DOHH2 (cell line): Measurements from ENCODE around the gene LKAAEAR1.

Experiments used
- H3F3A ChIP-seq: fragments of 200-600 bp; sonication (generic), shearing (Covaris generic); 2 replicates; pipeline ENCODE4 v1.6.0; 2016; ENCODE audit warnings: antibody characterized with exemption, mild to moderate bottlenecking; ENCODE audit not compliant: control insufficient read depth, insufficient read depth
- H3K27ac ChIP-seq: fragments of 200-600 bp; sonication (generic); 2 replicates; pipeline ENCODE4 v1.5.1; 2014; ENCODE audit warnings: low read depth, mild to moderate bottlenecking, low read length, moderate library complexity
- H3K27me3 ChIP-seq: fragments of 200-600 bp; sonication (generic); 2 replicates; pipeline ENCODE4 v1.6.1; 2014; ENCODE audit warnings: mild to moderate bottlenecking, low read length, mixed read lengths; ENCODE audit not compliant: control insufficient read depth
- H3K36me3 ChIP-seq: fragments of 200-600 bp; sonication (generic); 2 replicates; pipeline ENCODE4 v1.6.1; 2014; ENCODE audit warnings: mild to moderate bottlenecking, low read length, moderate library complexity, mixed read lengths; ENCODE audit not compliant: control insufficient read depth
- H3K4me1 ChIP-seq: fragments of 200-600 bp; sonication (generic); 2 replicates; pipeline ENCODE4 v1.6.1; 2014; ENCODE audit warnings: mild to moderate bottlenecking, low read length, mixed read lengths; ENCODE audit not compliant: control insufficient read depth
- H3K4me2 ChIP-seq: fragments of 200-600 bp; sonication (generic); 2 replicates; pipeline ENCODE4 v1.6.0; 2014; ENCODE audit warnings: mild to moderate bottlenecking, low read length, moderate library complexity
- H3K4me3 ChIP-seq: fragments of 200-600 bp; sonication (generic); 2 replicates; pipeline ENCODE4 v1.5.1; 2014; ENCODE audit warnings: mild to moderate bottlenecking, low read length, mixed read lengths
- H3K79me2 ChIP-seq: fragments of 200-600 bp; sonication (generic); 2 replicates; pipeline ENCODE4 v1.6.1; 2014; ENCODE audit warnings: mild to moderate bottlenecking, low read length, mixed read lengths; ENCODE audit not compliant: control insufficient read depth
- H3K9me2 ChIP-seq: fragments of 200-600 bp; sonication (generic); replicated peaks from 2 replicates; pipeline ENCODE4 v1.6.1; 2014; ENCODE audit warnings: mild to moderate bottlenecking, low read length, mixed read lengths; ENCODE audit not compliant: control insufficient read depth
- H3K9me3 ChIP-seq: fragments of 200-600 bp; sonication (generic); 2 replicates; pipeline ENCODE4 v1.6.1; 2014; ENCODE audit warnings: antibody characterized with exemption, low read length, mixed read lengths; ENCODE audit not compliant: control insufficient read depth, insufficient read depth
- H4K20me1 ChIP-seq: fragments of 200-600 bp; sonication (generic); 2 replicates; pipeline ENCODE4 v1.6.0; 2014; ENCODE audit warnings: low read depth, mild to moderate bottlenecking, antibody characterized with exemption, low read length, moderate library complexity; ENCODE audit not compliant: control insufficient read depth, insufficient read depth
- EZH2phosphoT487 ChIP-seq: fragments of 200-600 bp; sonication (generic); IDR thresholded peaks from 2 replicates; pipeline ENCODE4 v1.6.1; 2017; ENCODE audit warnings: borderline replicate concordance, mild to moderate bottlenecking, antibody characterized with exemption, low read length, moderate library complexity, mixed read lengths
- TF ChIP-seq, protein P1 (sequence below): fragments of 200-600 bp; sonication (generic); IDR thresholded peaks from one replicate; pipeline ENCODE4 v1.5.1; 2014; ENCODE audit warnings: antibody characterized with exemption, mild to moderate bottlenecking, low read depth, low read length; ENCODE audit not compliant: poor library complexity, severe bottlenecking

The LKAAEAR1 gene

DNA sequence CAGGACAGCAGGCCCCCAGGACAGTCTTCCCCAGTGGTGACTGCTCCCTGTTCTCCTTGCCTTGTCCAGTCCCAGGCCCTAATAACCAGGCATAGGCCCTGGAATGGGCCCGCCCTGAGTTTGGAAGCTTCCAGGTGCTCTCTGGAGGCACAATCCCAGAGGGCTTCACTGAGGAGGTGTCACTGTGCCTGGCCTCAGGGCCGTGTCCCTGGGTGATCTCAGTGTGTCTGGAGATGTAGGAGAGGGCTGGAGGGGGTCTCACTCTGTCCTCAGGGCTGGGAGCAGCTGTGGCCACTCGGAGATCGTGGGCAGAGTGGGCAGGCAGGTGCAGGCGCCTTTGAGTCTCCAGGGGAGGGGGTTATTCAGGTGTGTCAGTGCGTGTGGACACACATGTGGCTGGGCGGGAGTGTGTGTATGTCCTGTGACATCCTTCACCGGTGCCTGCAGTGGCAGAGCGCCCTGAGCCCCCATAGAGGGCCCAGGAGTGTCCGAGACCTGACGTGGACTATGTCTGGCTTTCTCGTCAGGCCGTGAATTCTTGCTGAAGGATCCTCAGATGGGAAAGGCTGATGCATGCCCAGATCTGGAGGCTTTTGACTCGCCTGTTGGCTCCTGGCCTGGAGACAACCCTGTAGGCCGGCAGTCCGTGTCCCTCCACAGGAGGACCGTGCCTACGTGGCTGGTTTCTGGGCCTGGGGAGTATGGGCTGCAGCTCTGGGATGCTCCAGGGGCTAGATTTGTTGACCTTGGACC lies 28.7 kb upstream of the LKAAEAR1 start:
- Histone ChIP-seq H3K4me1 (peaks cover 4% of the 10 kb centered on the region), H3K27me3 (peaks cover 15% of the 10 kb centered on the region; the same call in 1 of the 2 replicates), H3K9me2 (no peaks in the 10 kb centered on the region), H3K79me2 (no peaks in the 10 kb centered on the region), H3K27ac (no peak overlapping the region), H3K4me2 (no peak overlapping the region), H3K9me3 (no peaks in the 10 kb centered on the region), H3K4me3 (no peak overlapping the region), H4K20me1 (no peaks in the 10 kb centered on the region), H3K36me3 (no peaks in the 10 kb centered on the region), H3F3A (no peaks in the 10 kb centered on the region)
- TF ChIP-seq, protein P1, sequence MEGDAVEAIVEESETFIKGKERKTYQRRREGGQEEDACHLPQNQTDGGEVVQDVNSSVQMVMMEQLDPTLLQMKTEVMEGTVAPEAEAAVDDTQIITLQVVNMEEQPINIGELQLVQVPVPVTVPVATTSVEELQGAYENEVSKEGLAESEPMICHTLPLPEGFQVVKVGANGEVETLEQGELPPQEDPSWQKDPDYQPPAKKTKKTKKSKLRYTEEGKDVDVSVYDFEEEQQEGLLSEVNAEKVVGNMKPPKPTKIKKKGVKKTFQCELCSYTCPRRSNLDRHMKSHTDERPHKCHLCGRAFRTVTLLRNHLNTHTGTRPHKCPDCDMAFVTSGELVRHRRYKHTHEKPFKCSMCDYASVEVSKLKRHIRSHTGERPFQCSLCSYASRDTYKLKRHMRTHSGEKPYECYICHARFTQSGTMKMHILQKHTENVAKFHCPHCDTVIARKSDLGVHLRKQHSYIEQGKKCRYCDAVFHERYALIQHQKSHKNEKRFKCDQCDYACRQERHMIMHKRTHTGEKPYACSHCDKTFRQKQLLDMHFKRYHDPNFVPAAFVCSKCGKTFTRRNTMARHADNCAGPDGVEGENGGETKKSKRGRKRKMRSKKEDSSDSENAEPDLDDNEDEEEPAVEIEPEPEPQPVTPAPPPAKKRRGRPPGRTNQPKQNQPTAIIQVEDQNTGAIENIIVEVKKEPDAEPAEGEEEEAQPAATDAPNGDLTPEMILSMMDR = no peak
- TF ChIP-seq EZH2phosphoT487 = no peak

DNA sequence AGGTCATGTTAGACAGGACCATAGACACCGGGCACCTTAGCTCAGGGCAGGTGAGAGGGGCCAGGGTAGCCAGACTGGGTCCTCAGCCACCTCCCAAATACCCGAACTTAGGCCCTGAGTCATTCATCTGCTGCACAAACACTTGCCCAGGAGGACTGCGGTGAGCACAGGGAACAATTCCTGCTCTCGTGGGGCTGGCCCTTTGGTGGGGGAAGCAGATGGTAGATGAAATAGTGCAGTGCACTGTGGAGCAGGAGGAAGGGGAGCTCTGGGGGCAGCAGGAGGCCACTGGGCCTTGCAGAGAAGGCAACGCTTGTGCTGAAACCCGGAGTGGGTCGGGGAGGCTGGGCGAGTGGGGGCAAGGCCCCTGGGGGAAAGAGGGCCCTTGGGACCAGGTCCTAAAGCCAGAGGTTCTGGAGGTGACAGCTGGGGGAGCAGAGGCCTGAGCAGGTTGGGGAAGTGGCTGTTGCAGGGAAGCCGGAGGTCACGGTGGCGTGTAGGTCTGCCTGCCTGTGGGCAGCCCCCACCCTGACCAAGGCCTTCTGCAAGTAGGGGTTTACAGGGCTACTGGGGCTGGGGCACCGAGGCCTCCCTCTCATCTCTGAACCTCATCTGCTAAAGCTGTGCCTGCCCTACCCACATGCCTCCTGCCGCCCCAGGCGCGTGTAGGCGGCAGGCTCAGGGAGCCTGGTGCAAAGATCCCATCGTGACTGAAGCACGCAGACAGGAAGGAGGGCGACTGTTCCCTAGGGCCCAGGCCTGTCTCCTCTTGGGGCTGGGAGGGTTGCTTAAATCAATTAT lies 27.8 kb upstream of the LKAAEAR1 start:
- no peak overlapping the region for H3K4me3 ChIP-seq
- H3K4me1 ChIP-seq = peaks cover 12% of the 10 kb centered on the region
- no peaks in the 10 kb centered on the region for H3F3A ChIP-seq
- H3K4me2 ChIP-seq = no peak overlapping the region
- H3K27ac ChIP-seq = no peak overlapping the region
- no peaks in the 10 kb centered on the region for H3K9me3 ChIP-seq
- no peaks in the 10 kb centered on the region for H3K79me2 ChIP-seq
- H3K36me3 ChIP-seq = no peaks in the 10 kb centered on the region
- H4K20me1 ChIP-seq = no peaks in the 10 kb centered on the region
- H3K27me3 ChIP-seq = peaks cover 15% of the 10 kb centered on the region; the same call in 1 of the 2 replicates
- H3K9me2 ChIP-seq = no peaks in the 10 kb centered on the region
- TF ChIP-seq, protein P1 = no peak
- no peak for TF ChIP-seq EZH2phosphoT487

DNA sequence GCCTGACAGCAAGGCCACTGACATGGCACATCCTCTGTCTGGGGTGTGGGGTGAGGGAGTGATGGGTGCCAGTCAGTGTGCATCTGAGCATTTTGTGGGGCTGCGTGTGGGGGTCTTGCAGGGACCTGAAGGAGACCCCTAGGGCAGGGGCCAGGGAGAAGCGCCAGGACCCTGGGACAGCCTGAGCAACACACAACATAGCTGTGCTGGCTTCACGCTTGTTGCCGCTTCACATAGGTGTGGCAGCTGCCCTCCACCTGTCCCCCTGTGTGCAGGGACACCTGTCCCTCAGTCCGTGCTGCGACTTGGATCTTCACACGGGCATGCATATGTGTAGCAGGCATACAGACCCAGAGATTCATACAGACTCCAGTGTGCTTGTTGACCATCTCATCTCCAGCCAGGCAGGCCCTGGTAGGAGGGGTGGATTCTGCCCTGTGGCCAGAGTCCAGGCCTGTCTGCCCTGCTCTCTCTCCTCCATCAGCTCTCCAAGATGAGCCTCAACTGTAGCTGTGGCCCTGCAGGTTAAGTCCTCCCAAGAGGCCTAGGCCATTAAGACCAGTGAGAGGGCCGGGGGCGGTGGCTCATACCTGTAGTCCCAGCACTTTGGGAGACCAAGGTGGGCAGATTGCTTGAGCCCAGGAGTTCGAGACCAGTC lies 26.3 kb upstream of the LKAAEAR1 start:
- Histone ChIP-seq H3K36me3 (no peaks in the 10 kb centered on the region), H3K4me2 (no peak overlapping the region), H3K9me3 (no peaks in the 10 kb centered on the region), H3K4me3 (no peak overlapping the region), H3K9me2 (no peaks in the 10 kb centered on the region), H4K20me1 (no peaks in the 10 kb centered on the region), H3F3A (no peaks in the 10 kb centered on the region), H3K27me3 (peaks cover 15% of the 10 kb centered on the region; the same call in 1 of the 2 replicates), H3K27ac (no peak overlapping the region), H3K79me2 (no peaks in the 10 kb centered on the region), H3K4me1 (peaks cover 12% of the 10 kb centered on the region)
- no peak for TF ChIP-seq EZH2phosphoT487
- TF ChIP-seq, protein P1 = no peak
